ENCODE results near the gene ZMYM3.

GRCh38 chrX:71214604-71215337 is 39.2 kb downstream of the ZMYM3 start:
- TF ChIP-seq CTCF (IDR thresholded peaks at IDR 0.05) (no peak), EP300 (IDR thresholded peaks at IDR 0.05) (no peak), POLR2A (IDR thresholded peaks at IDR 0.05) (no peak)

Measured in ovary (tissue), 3 donors.